AML-193 (cell line): Measurements from ENCODE around the gene OR14C36.
"Not testable (repeated sequence)": the region's sequence is repeated elsewhere in the genome, so short reads cannot be mapped to it uniquely, and the experiment has no call there.

Experiments
- DNase-seq, 2 experiments: peaks; one replicate each; lab custom pipeline; 2025; lab: John Stamatoyannopoulos, UW

OR14C36 gene, protein sequence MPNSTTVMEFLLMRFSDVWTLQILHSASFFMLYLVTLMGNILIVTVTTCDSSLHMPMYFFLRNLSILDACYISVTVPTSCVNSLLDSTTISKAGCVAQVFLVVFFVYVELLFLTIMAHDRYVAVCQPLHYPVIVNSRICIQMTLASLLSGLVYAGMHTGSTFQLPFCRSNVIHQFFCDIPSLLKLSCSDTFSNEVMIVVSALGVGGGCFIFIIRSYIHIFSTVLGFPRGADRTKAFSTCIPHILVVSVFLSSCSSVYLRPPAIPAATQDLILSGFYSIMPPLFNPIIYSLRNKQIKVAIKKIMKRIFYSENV

DNA sequence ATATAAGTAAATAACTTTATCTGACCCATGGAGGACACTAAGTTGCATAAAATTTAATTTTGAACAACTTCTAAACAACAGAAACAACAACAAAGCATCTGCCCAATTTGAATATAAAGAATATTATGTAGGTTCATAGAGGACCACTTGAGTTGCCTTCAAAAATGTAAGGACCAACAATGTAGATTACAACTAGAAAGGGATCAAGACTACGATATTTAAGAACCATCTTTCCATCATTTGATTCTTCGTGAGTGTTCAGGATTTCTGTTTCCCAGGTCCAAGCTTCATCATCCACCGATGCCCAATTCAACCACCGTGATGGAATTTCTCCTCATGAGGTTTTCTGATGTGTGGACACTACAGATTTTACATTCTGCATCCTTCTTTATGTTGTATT, at the start of gene OR14C36:
Gene OR14C36 (plus strand): TSS at position 301 of the 400 bp plus-strand sequence. CDS start 0 bp downstream, at position 301.
- no peak for DNase-seq

GRCh38 chr1:248303324-248303723, 45.3 kb upstream of the OR14C36 start, which contains the start of gene OR2T12:
TSS of gene OR2T12 (minus strand) at chr1:248303424. CDS start at chr1:248295578, 7,846 bp downstream.
- DNase-seq, result no peak

DNA sequence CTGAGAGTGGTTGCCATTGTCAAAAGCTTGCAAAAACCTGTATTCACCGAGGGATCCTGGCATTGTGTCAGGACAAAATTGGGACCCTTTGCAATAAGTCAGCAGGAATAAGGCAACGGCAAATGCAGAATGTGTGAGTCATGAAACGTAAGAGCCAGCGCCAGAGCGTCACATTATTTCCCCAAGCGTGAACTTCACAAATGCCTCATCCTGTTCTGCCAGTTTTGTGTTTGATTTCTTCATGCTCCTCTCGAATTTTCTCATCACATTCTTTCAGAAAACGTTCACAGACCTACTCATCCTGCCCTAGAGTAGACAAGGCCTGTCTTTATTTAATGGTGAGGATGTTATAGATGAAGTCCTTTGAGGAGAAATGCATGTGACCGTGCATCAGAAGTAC, 42.9 kb upstream of the OR14C36 start:
- not testable (repeated sequence) for DNase-seq

DNA sequence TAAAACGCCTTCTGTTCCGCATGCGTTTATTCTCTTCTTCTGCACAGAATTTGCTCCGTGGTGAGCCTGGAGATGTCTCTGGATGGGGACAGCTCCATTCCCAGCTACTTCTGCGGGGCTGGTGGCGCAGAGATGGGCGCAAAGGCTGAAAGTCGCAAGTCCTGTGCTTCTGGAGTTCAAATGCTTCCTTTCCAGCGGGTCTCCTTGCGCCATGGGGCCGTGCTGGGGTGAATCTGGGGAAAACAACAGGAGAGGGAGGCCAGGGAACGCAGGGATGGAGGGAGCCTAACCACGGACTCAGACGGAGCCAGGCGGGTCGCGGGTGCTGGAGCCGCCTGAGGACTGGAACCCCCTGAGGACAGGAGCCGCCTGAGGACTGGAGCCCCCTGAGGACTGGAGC, 42.5 kb upstream of the OR14C36 start:
- no peak for DNase-seq

- not testable (repeated sequence) for DNase-seq
Observed at GRCh38 chr1:248306740-248307139, 41.8 kb upstream of the OR14C36 start.

DNA sequence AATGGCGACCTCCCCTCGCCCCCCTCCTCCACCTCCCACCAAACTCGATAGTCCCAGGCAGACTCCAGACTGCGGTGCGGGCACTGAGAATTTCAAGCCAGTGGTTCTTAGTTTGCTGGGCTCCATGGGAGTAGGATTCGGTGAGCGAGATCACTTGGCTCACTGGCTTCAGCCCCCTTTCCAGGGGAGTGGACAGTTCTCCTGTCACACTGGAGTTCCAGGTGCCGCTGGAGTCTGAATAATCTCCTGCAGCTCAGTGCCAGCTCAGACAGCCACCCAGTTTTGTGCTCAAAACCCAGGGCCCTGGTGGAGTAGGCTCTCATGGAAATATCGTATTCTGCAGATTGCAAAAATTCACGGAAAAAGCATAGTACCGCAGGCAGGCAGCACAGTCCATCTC, 31.8 kb upstream of the OR14C36 start:
- no peak for DNase-seq

- DNase-seq, result no peak
Observed at GRCh38 chr1:248324468-248324867, 24.1 kb upstream of the OR14C36 start, which contains the start of gene OR2M7. TSS of gene OR2M7 (minus strand) at chr1:248324568. CDS start at chr1:248324568, 0 bp downstream.

- no peak for DNase-seq
Observed at GRCh38 chr1:248343451-248343850, 5.1 kb upstream of the OR14C36 start.

- DNase-seq, result no peak
Observed at GRCh38 chr1:248359415-248359814, 10.8 kb downstream of the OR14C36 start.

DNA sequence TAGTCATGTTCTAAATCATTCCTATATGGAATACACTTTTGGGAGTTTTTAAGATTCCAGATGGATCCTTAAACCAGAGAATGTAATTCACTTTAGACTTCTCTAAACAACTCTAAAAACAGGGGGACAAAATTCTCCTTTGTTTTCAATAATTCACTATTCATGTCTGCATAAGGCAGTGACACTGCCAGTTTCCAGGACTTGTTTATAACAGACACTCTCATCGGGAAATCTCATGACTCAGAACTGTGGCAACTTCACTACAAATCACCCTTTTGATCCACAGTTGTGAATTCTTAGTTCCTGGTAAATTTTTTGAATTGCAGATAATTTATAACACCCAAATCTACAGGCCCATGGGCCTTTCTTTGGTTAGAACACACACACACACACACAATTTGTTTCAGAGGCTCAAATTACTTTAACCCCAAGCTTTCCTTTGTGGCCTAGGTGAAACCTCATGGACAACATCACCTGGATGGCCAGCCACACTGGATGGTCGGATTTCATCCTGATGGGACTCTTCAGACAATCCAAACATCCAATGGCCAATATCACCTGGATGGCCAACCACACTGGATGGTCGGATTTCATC, 12.6 kb downstream of the OR14C36 start, which contains the start of gene OR2T4:
Gene OR2T4 (plus strand): TSS at position 545 of the 595 bp plus-strand sequence. CDS start 0 bp downstream, at position 545.
- DNase-seq, result no peak

DNA sequence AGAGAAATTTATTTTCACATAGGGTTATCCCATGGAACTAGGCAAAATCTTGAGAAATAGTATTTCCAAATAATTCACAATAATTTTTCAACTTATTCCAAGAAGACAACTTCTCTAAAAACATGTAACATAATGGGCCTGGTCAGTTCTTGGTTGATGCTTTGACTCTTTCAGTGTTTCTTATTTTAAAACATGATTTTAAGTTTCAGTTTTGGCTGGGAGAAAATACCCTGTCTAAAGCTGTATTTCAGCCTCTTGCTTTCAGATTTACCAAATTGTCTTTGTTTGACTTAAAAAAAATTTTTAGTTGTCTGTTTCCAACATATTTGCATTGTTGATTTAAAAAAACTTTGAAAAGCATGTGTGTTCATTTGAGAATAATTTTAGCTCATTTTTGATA, 18.0 kb downstream of the OR14C36 start:
- DNase-seq, result no peak

- DNase-seq, result no peak
Observed at GRCh38 chr1:248372394-248372793, 23.8 kb downstream of the OR14C36 start.

DNA sequence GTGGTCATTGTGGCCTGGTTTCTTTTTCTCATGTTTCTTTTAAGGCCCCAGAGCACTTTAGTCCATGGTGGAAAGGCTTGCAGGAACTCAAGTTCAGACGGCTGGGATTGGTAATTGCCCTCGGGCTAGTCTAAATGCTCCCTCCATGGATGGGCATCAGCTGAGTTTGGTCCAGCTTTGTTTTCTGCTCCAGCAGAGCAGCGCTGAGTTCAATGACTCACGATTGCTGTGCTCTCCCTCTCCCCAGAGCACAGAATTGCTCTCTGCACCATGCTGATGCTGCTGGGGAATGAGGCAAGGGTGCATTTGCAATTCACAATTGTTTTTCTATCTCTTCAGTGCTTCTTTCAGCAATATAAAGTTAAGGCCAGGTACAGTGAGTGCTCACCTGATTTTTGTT, 25.2 kb downstream of the OR14C36 start:
- DNase-seq, result no peak

DNA sequence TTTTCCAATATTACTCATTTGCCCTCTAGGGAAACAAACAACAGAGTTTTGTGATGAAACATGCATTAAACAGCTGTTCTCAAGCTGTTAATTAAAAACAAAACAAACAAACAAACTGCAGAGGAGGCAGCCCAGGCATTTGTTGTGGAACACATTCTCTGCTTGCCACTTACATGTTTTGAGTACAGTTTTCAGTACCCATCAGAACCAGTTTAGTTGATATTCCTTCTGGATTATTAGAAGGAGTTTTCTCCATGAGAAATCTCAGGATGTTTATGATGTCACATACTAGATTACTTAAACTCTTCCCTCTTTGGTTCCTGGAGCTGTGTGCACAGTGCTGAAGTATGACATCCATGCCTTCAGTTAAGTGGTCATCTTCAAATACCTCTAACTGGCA, 26.9 kb downstream of the OR14C36 start, which contains the start of gene OR2T6:
Gene OR2T6 (plus strand): TSS at position 301 of the 400 bp plus-strand sequence. CDS start 11,863 bp downstream, outside the sequence.
- no peak for DNase-seq

GRCh38 chr1:248376916-248377315, 28.3 kb downstream of the OR14C36 start:
- DNase-seq, result no peak

DNA sequence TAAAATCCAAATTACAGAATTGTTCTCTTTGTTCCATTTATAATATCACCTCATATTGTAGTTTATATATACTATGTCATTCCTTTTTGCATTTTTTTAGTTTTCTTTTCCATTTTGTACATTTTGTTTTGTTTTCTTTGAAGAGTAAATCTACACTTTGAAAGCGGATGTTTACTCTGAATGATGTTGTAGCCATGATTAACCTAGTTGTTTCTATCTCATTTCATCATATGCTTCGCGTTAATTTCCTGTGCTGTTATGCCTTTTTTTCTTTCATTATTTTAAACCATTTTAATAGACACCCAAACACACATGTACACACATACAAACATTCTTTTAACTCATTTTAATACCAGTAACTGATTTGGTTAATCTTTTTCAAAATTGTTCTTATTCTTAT, 32.3 kb downstream of the OR14C36 start:
- no peak for DNase-seq

- DNase-seq, result no peak
Observed at GRCh38 chr1:248388426-248388825, 39.9 kb downstream of the OR14C36 start.

DNA sequence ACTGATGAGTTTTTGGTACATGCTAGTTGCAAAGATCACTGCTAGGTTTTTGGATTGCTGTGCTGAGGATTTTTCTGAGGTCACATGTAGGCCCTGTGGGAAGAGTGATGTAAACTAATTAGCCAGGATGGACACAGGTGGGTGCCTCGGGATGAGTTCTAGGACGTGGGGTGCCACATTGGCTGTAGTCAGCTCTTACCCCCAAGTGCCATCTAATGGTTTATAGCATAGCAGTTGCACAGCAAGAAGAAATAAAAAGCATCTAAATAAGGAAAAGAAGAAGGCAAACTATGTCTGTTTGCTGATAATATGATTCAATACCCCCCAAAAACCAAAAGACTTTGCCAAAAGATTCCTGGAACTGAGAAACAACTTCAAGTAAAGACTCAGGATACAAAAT, 44.5 kb downstream of the OR14C36 start:
- DNase-seq, result no peak
